ENCODE results near the gene ARSB.

The ARSB gene

DNA sequence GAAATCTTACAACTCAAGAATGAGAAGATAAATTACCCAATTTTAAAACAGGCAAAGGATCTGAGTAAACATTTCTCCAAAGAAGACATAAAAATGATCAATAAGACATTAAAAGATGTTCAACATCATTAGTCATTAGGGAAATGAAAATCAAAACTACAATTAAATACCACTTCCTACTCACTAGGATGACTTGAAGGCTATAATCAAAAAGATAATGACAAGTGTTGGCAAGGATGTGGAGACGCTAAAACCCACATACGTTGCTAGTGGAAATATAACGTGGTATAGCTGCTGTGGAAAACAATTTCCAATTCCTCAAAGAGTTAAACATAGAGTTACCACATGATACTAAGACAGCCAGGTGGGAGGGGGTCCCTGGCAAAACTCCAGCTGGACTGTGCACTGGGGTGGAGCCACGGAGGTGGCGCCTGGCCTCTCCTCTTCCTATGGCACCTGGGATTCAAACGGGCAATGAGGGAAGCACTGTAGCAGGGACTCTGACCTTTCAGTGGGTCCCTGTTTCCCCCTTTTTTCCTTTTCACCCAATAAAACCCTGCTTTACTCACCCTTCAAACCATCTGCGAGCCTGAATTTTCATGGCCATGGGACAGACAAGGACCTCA, 5.9 kb downstream of the ARSB start:
- H3K9me3 ChIP-seq (ENCODE audit: control insufficient read depth, low read length) = no peaks in the 10 kb centered on the region
- no peaks in the 10 kb centered on the region for H3K27me3 ChIP-seq (replicated peaks; ENCODE audit: control insufficient read depth, insufficient read depth, low read length, poor library complexity, severe bottlenecking)
- H3K27ac ChIP-seq (ENCODE audit: insufficient read depth, low read length, poor library complexity, severe bottlenecking) = no peak overlapping the region
- no peaks in the 10 kb centered on the region for H3K4me1 ChIP-seq (ENCODE audit: control insufficient read depth, insufficient read depth, low read length, poor library complexity, severe bottlenecking)
- H3K36me3 ChIP-seq (ENCODE audit: control insufficient read depth, insufficient read depth, low read length) = no peaks in the 10 kb centered on the region
- no peak for DNase-seq
- no peak overlapping the region for H3K4me3 ChIP-seq (ENCODE audit: insufficient read depth, low read depth, low read length, poor library complexity, severe bottlenecking)

DNA sequence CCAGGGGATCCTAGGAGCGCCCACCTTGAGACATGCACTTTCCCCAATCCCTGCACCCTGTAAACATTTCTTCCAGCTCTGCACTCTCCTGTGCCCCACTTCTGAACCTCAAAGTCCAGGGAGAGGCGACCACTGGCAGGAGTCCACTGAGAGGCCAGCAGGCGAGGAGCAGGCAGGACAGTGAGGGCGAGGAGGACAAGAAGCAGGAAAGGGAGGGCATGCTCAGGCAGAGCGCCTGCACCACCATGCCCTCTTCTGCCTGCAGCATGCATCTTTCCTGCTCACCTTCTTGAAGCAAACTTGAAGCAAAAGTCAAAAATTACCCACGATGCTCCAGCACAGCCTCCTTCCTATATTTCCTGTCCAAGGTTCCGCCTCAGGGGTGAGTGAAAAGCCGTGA, 10.1 kb downstream of the ARSB start:
- Histone ChIP-seq H3K9me3 (ENCODE audit: control insufficient read depth, low read length) (no peaks in the 10 kb centered on the region), H3K27ac (ENCODE audit: insufficient read depth, low read length, poor library complexity, severe bottlenecking) (no peak overlapping the region), H3K27me3 (replicated peaks; ENCODE audit: control insufficient read depth, insufficient read depth, low read length, poor library complexity, severe bottlenecking) (no peaks in the 10 kb centered on the region), H3K36me3 (ENCODE audit: control insufficient read depth, insufficient read depth, low read length) (no peaks in the 10 kb centered on the region), H3K4me3 (ENCODE audit: insufficient read depth, low read depth, low read length, poor library complexity, severe bottlenecking) (no peak overlapping the region), H3K4me1 (ENCODE audit: control insufficient read depth, insufficient read depth, low read length, poor library complexity, severe bottlenecking) (no peaks in the 10 kb centered on the region)
- no peak for DNase-seq

DNA sequence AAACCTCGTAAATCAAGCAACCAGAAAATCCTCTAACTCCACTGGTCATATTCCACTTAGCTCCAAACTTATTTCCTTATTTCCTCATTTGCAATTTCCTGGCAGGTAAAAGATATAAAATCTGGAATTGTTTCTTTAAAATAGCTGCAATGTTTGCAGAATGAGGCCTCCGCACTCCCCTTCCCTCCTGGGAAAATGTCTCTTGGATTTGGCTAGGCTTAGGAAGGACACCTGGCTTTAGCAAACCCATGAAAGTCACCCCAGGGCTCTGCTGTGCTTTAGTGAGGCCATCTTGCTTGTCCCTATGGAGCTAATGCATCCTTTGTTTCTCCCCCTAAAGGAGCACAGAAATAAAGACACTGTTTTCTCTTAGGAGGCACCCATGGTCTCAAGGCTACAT, 10.5 kb downstream of the ARSB start:
- Histone ChIP-seq H3K27ac (ENCODE audit: insufficient read depth, low read length, poor library complexity, severe bottlenecking) (no peak overlapping the region), H3K4me3 (ENCODE audit: insufficient read depth, low read depth, low read length, poor library complexity, severe bottlenecking) (no peak overlapping the region), H3K9me3 (ENCODE audit: control insufficient read depth, low read length) (no peaks in the 10 kb centered on the region), H3K36me3 (ENCODE audit: control insufficient read depth, insufficient read depth, low read length) (no peaks in the 10 kb centered on the region), H3K27me3 (replicated peaks; ENCODE audit: control insufficient read depth, insufficient read depth, low read length, poor library complexity, severe bottlenecking) (no peaks in the 10 kb centered on the region), H3K4me1 (ENCODE audit: control insufficient read depth, insufficient read depth, low read length, poor library complexity, severe bottlenecking) (no peaks in the 10 kb centered on the region)
- DNase-seq = no peak

DNA sequence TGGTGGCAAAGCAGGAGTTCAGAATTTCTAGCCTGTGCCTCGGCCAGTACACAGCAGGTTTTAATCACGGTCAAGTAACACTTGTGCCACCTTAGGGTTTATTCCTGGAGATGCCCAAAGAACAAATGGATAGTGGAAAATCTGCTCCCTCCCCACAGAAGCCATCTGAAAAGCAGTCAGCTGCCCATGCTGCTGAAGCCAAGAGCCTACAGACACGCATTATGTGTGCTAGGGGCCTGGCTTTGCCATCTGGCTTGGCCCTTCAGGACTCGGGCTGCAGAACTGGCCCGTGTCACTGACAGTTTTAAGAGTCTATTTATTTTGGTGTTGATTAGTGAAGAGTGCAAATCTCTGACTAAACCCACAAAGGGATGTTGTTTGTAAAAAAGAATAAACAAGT, 11.1 kb downstream of the ARSB start:
- DNase-seq = no peak
- Histone ChIP-seq H3K9me3 (ENCODE audit: control insufficient read depth, low read length) (no peaks in the 10 kb centered on the region), H3K27me3 (replicated peaks; ENCODE audit: control insufficient read depth, insufficient read depth, low read length, poor library complexity, severe bottlenecking) (no peaks in the 10 kb centered on the region), H3K27ac (ENCODE audit: insufficient read depth, low read length, poor library complexity, severe bottlenecking) (no peak overlapping the region), H3K4me3 (ENCODE audit: insufficient read depth, low read depth, low read length, poor library complexity, severe bottlenecking) (no peak overlapping the region), H3K4me1 (ENCODE audit: control insufficient read depth, insufficient read depth, low read length, poor library complexity, severe bottlenecking) (no peaks in the 10 kb centered on the region), H3K36me3 (ENCODE audit: control insufficient read depth, insufficient read depth, low read length) (no peaks in the 10 kb centered on the region)

GRCh38 chr5:78972654-78973428, 12.3 kb downstream of the ARSB start:
- Histone ChIP-seq H3K4me3 (ENCODE audit: insufficient read depth, low read depth, low read length, poor library complexity, severe bottlenecking) (no peak overlapping the region), H3K27me3 (replicated peaks; ENCODE audit: control insufficient read depth, insufficient read depth, low read length, poor library complexity, severe bottlenecking) (no peaks in the 10 kb centered on the region), H3K36me3 (ENCODE audit: control insufficient read depth, insufficient read depth, low read length) (no peaks in the 10 kb centered on the region), H3K4me1 (ENCODE audit: control insufficient read depth, insufficient read depth, low read length, poor library complexity, severe bottlenecking) (no peaks in the 10 kb centered on the region), H3K9me3 (ENCODE audit: control insufficient read depth, low read length) (no peaks in the 10 kb centered on the region), H3K27ac (ENCODE audit: insufficient read depth, low read length, poor library complexity, severe bottlenecking) (no peak overlapping the region)
- DNase-seq = no peak

GRCh38 chr5:78971998-78972397, 13.1 kb downstream of the ARSB start:
- Histone ChIP-seq H3K27me3 (replicated peaks; ENCODE audit: control insufficient read depth, insufficient read depth, low read length, poor library complexity, severe bottlenecking) (no peaks in the 10 kb centered on the region), H3K4me3 (ENCODE audit: insufficient read depth, low read depth, low read length, poor library complexity, severe bottlenecking) (no peak overlapping the region), H3K27ac (ENCODE audit: insufficient read depth, low read length, poor library complexity, severe bottlenecking) (no peak overlapping the region), H3K36me3 (ENCODE audit: control insufficient read depth, insufficient read depth, low read length) (no peaks in the 10 kb centered on the region), H3K4me1 (ENCODE audit: control insufficient read depth, insufficient read depth, low read length, poor library complexity, severe bottlenecking) (no peaks in the 10 kb centered on the region), H3K9me3 (ENCODE audit: control insufficient read depth, low read length) (no peaks in the 10 kb centered on the region)
- no peak for DNase-seq

GRCh38 chr5:78968781-78969180, 16.3 kb downstream of the ARSB start:
- no peak for DNase-seq
- Histone ChIP-seq H3K4me3 (ENCODE audit: insufficient read depth, low read depth, low read length, poor library complexity, severe bottlenecking) (no peak overlapping the region), H3K9me3 (ENCODE audit: control insufficient read depth, low read length) (no peaks in the 10 kb centered on the region), H3K36me3 (ENCODE audit: control insufficient read depth, insufficient read depth, low read length) (peaks cover 6% of the 10 kb centered on the region), H3K27ac (ENCODE audit: insufficient read depth, low read length, poor library complexity, severe bottlenecking) (no peak overlapping the region), H3K4me1 (ENCODE audit: control insufficient read depth, insufficient read depth, low read length, poor library complexity, severe bottlenecking) (no peaks in the 10 kb centered on the region), H3K27me3 (replicated peaks; ENCODE audit: control insufficient read depth, insufficient read depth, low read length, poor library complexity, severe bottlenecking) (no peaks in the 10 kb centered on the region)

DNA sequence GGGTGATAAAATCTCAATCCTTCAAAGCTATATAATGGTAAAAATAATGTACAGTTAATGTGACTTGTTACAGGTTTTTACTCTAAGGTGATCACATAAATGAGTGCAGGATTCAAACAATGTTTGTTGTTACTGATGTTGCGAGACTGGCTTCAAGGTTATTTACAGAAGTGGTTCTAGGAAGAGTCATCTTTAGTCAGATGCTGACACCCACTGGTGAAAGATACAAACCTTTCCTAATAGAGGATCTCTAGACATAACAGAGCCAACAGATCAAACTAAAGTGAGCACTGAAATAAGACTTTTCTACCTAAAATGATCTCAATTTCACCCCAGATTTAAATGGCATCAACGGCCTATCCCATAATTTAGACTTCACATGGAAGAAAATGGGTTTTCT, 20.2 kb downstream of the ARSB start:
- Histone ChIP-seq H3K36me3 (ENCODE audit: control insufficient read depth, insufficient read depth, low read length) (peaks cover 17% of the 10 kb centered on the region), H3K4me1 (ENCODE audit: control insufficient read depth, insufficient read depth, low read length, poor library complexity, severe bottlenecking) (no peaks in the 10 kb centered on the region), H3K9me3 (ENCODE audit: control insufficient read depth, low read length) (no peaks in the 10 kb centered on the region), H3K4me3 (ENCODE audit: insufficient read depth, low read depth, low read length, poor library complexity, severe bottlenecking) (no peak overlapping the region), H3K27ac (ENCODE audit: insufficient read depth, low read length, poor library complexity, severe bottlenecking) (no peak overlapping the region), H3K27me3 (replicated peaks; ENCODE audit: control insufficient read depth, insufficient read depth, low read length, poor library complexity, severe bottlenecking) (no peaks in the 10 kb centered on the region)
- DNase-seq = no peak

DNA sequence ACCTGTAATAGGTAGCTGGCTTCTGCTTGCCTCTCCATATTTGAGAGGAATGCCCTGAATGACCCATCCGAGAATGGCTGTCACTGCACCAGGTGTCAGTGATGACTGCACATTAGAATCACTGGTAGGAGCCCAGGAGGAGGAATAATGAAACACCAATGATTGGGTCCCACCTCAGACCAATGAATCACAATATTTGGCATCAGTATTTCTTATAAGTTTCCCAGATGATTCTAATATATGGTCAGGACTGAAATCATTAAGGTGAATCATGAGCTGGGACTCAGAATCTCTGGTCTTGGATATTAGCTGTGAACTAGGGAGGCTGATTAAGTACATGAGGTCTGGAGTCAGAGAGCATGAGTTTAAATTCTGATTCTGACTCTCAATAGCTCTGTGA, 23.4 kb downstream of the ARSB start:
- no peak overlapping the region for H3K4me3 ChIP-seq (ENCODE audit: insufficient read depth, low read depth, low read length, poor library complexity, severe bottlenecking)
- H3K36me3 ChIP-seq (ENCODE audit: control insufficient read depth, insufficient read depth, low read length) = peaks cover 17% of the 10 kb centered on the region
- no peak for DNase-seq
- H3K9me3 ChIP-seq (ENCODE audit: control insufficient read depth, low read length) = no peaks in the 10 kb centered on the region
- H3K27ac ChIP-seq (ENCODE audit: insufficient read depth, low read length, poor library complexity, severe bottlenecking) = no peak overlapping the region
- H3K4me1 ChIP-seq (ENCODE audit: control insufficient read depth, insufficient read depth, low read length, poor library complexity, severe bottlenecking) = no peaks in the 10 kb centered on the region
- no peaks in the 10 kb centered on the region for H3K27me3 ChIP-seq (replicated peaks; ENCODE audit: control insufficient read depth, insufficient read depth, low read length, poor library complexity, severe bottlenecking)

GRCh38 chr5:78959767-78960166, 25.3 kb downstream of the ARSB start:
- H3K4me1 ChIP-seq (ENCODE audit: control insufficient read depth, insufficient read depth, low read length, poor library complexity, severe bottlenecking) = no peaks in the 10 kb centered on the region
- H3K4me3 ChIP-seq (ENCODE audit: insufficient read depth, low read depth, low read length, poor library complexity, severe bottlenecking) = no peak overlapping the region
- no peak overlapping the region for H3K27ac ChIP-seq (ENCODE audit: insufficient read depth, low read length, poor library complexity, severe bottlenecking)
- H3K36me3 ChIP-seq (ENCODE audit: control insufficient read depth, insufficient read depth, low read length) = peaks cover 17% of the 10 kb centered on the region
- no peak for DNase-seq
- H3K9me3 ChIP-seq (ENCODE audit: control insufficient read depth, low read length) = no peaks in the 10 kb centered on the region
- H3K27me3 ChIP-seq (replicated peaks; ENCODE audit: control insufficient read depth, insufficient read depth, low read length, poor library complexity, severe bottlenecking) = no peaks in the 10 kb centered on the region
